Germinal center (tissue), 1 donor: ENCODE data around the gene RPS5.
"Not testable (repeated sequence)": the region's sequence is repeated elsewhere in the genome, so short reads cannot be mapped to it uniquely, and the experiment has no call there.

Source experiments
- DNase-seq: peaks from one replicate; pipeline ENCODE4 v3.0.0; 2012; ENCODE audit warnings: mixed read lengths, low spot score

Gene RPS5

GRCh38 chr19:58386576-58387337 lies at the start of gene RPS5:
Gene RPS5 (plus strand): TSS chr19:58387269. CDS start chr19:58388138, 869 bp downstream.
- peak; percentile 99 for DNase-seq

DNA sequence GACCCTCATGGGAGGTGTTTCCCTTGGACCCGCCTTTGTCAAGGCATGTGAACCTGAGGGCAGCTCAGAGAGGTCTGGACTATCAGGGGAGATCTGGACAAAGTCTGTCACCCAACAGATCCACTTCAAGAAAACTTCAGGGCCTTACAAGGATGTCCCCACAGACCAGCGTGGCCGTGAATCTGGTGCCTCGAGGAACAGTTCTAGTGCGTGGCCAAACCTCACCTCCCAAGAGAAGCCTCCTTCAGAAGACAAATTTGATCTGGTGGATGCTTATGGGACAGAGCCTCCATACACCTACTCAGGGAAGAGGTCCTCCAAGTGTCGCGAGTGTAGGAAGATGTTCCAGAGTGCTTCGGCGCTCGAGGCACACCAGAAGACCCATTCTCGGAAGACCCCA lies 48.7 kb upstream of the RPS5 start:
- DNase-seq: no peak

- DNase-seq: no peak
Observed at GRCh38 chr19:58338825-58339558, 48.1 kb upstream of the RPS5 start.

DNA sequence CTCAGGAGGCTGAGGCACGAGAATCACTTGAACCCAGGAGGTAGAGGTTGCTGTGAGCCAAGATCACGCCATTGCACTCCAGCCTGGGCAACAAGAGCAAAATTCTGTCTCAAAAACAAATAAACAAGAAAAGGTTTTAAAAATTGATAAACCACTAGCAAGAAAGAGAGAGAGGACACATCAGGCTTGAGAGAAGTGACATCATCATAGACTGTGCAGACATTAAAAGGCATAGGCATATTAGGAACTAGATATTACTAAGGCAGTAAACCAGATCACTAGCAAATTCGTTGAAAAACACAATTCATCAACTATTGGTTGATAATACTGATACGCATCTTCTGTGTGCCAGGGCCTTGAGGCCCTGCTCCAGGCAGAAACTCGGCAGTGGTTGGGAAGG lies 41.5 kb upstream of the RPS5 start:
- DNase-seq: no peak

- DNase-seq: peak; percentile 90
Observed at GRCh38 chr19:58346961-58347929, 39.8 kb upstream of the RPS5 start.

DNA sequence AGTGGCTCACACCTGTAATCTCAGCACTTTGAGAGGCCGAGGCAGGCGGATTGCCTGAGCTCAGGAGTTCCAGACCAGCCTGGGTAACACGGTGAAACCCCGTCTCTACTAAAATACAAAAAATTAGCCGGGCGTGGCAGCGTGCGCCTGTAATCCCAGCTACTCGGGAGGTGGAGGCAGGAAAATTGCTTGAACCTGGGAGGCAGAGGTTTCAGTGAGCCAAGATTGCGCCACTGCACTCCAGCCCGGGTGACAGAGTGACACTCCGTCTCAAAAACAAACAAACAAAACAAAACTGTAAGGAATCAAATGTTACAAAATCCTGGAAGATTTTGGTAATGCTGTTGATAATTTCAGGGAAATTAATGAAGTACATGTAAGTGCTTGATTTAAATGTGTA lies 39.0 kb upstream of the RPS5 start:
- not testable (repeated sequence) for DNase-seq

- no peak for DNase-seq
Observed at GRCh38 chr19:58349590-58349989, 37.5 kb upstream of the RPS5 start.

- DNase-seq: no peak
Observed at GRCh38 chr19:58350001-58350861, 36.8 kb upstream of the RPS5 start.

GRCh38 chr19:58350871-58351557 lies 36.1 kb upstream of the RPS5 start:
- no peak for DNase-seq

GRCh38 chr19:58351558-58351878 lies 35.6 kb upstream of the RPS5 start:
- no peak for DNase-seq

- no peak for DNase-seq
Observed at GRCh38 chr19:58351990-58352755, 34.9 kb upstream of the RPS5 start.

GRCh38 chr19:58352760-58353671 lies 34.1 kb upstream of the RPS5 start, which contains the start of gene A1BG:
Gene A1BG (minus strand): TSS chr19:58353492. CDS start chr19:58353437, 55 bp downstream.
- DNase-seq: no peak

GRCh38 chr19:58353717-58354477 lies 33.2 kb upstream of the RPS5 start:
- DNase-seq: no peak

DNA sequence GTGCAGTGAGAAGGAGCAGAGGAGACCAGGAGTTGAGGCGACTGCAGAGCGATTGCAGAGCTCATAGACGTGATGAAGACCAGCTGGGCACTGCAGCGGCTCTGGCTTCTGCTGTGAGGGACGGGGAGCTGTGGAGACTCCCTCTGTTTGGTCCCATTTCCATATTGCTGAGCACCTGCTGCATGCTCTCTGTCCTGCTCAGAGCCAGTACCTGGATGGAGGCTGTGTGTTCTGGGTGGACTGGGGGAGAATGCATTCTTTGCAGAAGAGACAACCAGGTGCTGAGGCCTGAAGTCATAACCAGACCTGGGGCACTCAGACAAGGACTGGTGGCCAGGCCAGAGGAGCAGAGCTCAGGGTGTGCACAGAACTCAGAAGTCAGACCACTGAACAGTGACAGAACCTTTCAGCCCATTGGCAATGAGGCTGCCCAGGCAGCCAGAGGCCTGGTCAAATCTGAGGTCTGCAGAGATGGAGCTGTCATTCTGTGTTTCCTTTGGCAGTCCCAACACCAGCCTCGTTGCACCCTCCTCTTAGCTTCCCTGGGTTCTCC lies 32.5 kb upstream of the RPS5 start:
- DNase-seq: no peak

DNA sequence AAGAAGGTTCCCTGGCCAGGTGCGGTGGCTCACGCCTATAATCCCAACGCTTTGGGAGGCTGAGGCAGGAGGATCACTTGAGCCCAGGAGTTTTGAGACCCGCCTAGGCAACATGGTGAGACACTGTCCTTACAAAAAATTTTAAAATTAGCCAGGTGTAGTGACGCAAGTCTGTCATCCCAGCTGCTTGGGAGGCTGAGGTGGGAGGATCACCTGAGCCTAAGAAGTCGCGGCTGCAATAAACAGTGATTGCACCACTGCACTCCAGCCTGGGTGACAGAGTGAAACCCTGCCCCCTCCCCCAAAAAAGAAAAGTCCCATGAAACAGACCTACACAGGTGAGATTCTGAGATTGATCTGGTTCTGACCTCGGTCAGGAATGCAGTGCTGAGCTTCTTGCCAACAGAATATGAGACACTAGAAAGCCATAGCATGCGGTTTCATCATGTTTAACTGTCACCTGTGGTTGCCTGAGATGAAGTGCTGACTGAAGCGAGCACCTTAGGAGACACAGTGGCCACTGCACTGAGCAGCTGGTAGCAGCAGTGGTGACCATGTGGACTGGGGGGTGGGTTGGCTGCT lies 31.8 kb upstream of the RPS5 start:
- DNase-seq: no peak

- peak; percentile 41 for DNase-seq
Observed at GRCh38 chr19:58355908-58356765, 30.9 kb upstream of the RPS5 start.
